Right forelimb (tissue), 1 donor: ENCODE data around the gene CIPC.

Experiments
- DNase-seq: peaks from one replicate; pipeline ENCODE4 v3.0.0-alpha.2; 2018

CIPC gene

GRCh38 chr14:77157740-77158139, 59.7 kb downstream of the CIPC start:
- no peak for DNase-seq

GRCh38 chr14:77158175-77158881, 60.3 kb downstream of the CIPC start:
- DNase-seq, result peak; percentile 54

- DNase-seq, result no peak
These were observed 60.8 kb downstream of the CIPC start for GRCh38 chr14:77158882-77159255.

- no peak for DNase-seq
These were observed 63.0 kb downstream of the CIPC start for GRCh38 chr14:77161011-77161410.
